Neural cell (in vitro differentiated cells): ENCODE data around the gene CHCHD3. TPM values are rescaled to one million over a fixed set of nuclear protein-coding genes. Genes with fewer than 3 reads are reported as not detected.

Experiments used
- H2AFZ ChIP-seq: fragments of 200-600, 300-800 bp; sonication (generic), shearing (Covaris generic); 2 replicates; pipeline ENCODE4 v1.6.0; 2014; ENCODE audit warnings: low read depth, mild to moderate bottlenecking, antibody characterized with exemption, low read length, moderate library complexity
- H3F3A ChIP-seq: fragments of 200-600 bp; shearing (Covaris generic); 2 replicates; pipeline ENCODE4 v1.6.1; 2016; ENCODE audit warnings: mild to moderate bottlenecking, moderate library complexity, mixed read lengths, antibody characterized with exemption, low read length; ENCODE audit not compliant: insufficient read depth, poor library complexity, severe bottlenecking
- H3K27ac ChIP-seq: fragments of 200-600, 300-800 bp; sonication (generic), shearing (Covaris generic); 2 replicates; pipeline ENCODE4 v1.5.1; 2014; ENCODE audit warnings: mild to moderate bottlenecking, low read length, moderate library complexity
- H3K27me3 ChIP-seq: fragments of 300-800, 200-600 bp; sonication (generic), shearing (Covaris generic); 2 replicates; pipeline ENCODE4 v1.6.0; 2014; ENCODE audit warnings: mild to moderate bottlenecking, low read depth, low read length, moderate library complexity; ENCODE audit not compliant: insufficient read depth
- H3K36me3 ChIP-seq: fragments of 300-800, 200-600 bp; sonication (generic), shearing (Covaris generic); 2 replicates; pipeline ENCODE4 v1.5.1; 2014; ENCODE audit warnings: mild to moderate bottlenecking, antibody characterized with exemption, low read length, moderate library complexity; ENCODE audit not compliant: insufficient read depth
- H3K4me2 ChIP-seq: fragments of 300-800, 200-600 bp; sonication (generic), shearing (Covaris generic); 2 replicates; pipeline ENCODE4 v1.6.0; 2014; ENCODE audit warnings: mild to moderate bottlenecking, low read length
- H3K4me3 ChIP-seq: fragments of 300-800, 200-600 bp; sonication (generic), shearing (Covaris generic); 2 replicates; pipeline ENCODE4 v1.5.1; 2014; ENCODE audit warnings: mild to moderate bottlenecking, low read length, moderate library complexity
- H3K79me2 ChIP-seq: fragments of 200-600 bp; shearing (Covaris generic); replicated peaks from 2 replicates; pipeline ENCODE4 v1.6.0; 2014; ENCODE audit warnings: mild to moderate bottlenecking, low read length, moderate library complexity; ENCODE audit not compliant: insufficient read depth
- H3K9ac ChIP-seq: fragments of 300-800, 200-600 bp; sonication (generic), shearing (Covaris generic); 2 replicates; pipeline ENCODE4 v1.6.1; 2016; ENCODE audit warnings: mild to moderate bottlenecking, low read length, mixed read lengths
- H3K9me2 ChIP-seq: fragments of 200-600 bp; shearing (Covaris generic); 2 replicates; pipeline ENCODE4 v1.6.1; 2016; ENCODE audit warnings: mild to moderate bottlenecking, low read length, mixed read lengths; ENCODE audit not compliant: insufficient read depth
- H3K9me3 ChIP-seq: fragments of 200-600, 300-800 bp; sonication (generic), shearing (Covaris generic); 2 replicates; pipeline ENCODE4 v1.6.1; 2016; ENCODE audit warnings: mild to moderate bottlenecking, mixed run types, low read length, moderate library complexity, mixed read lengths
- H4K20me1 ChIP-seq: fragments of 200-600 bp; shearing (Covaris generic); 2 replicates; pipeline ENCODE4 v1.6.1; 2016; ENCODE audit warnings: mild to moderate bottlenecking, mixed run types; ENCODE audit not compliant: insufficient read depth
- CTCF ChIP-seq: fragments of 450-650 bp; IDR thresholded peaks from 2 replicates; pipeline ENCODE4 v1.5.1; 2014; ENCODE audit warnings: antibody characterized with exemption, mild to moderate bottlenecking, moderate library complexity; ENCODE audit not compliant: poor library complexity, severe bottlenecking
- EP300 ChIP-seq: fragments of 450-650 bp; conservative IDR thresholded peaks from 2 replicates; pipeline ENCODE4 v1.6.1; 2014; ENCODE audit warnings: antibody characterized with exemption, mild to moderate bottlenecking, moderate library complexity; ENCODE audit not compliant: poor library complexity, severe bottlenecking
- EZH2 ChIP-seq: fragments of 200-600, 300-800 bp; shearing (Covaris generic), sonication (generic); IDR thresholded peaks from 2 replicates; pipeline ENCODE4 v1.6.1; 2014; ENCODE audit warnings: antibody characterized with exemption, low read length, borderline replicate concordance, mild to moderate bottlenecking; ENCODE audit not compliant: insufficient read depth, poor library complexity, severe bottlenecking
- MXI1 ChIP-seq: fragments of 450-650 bp; conservative IDR thresholded peaks from 2 replicates; pipeline ENCODE4 v1.6.1; 2014; ENCODE audit warnings: antibody characterized with exemption, mild to moderate bottlenecking; ENCODE audit not compliant: poor library complexity, severe bottlenecking
- POLR2AphosphoS5 ChIP-seq: IDR thresholded peaks from 2 replicates; pipeline ENCODE4 v1.6.1; 2012
- RAD21 ChIP-seq: fragments of 450-650 bp; conservative IDR thresholded peaks from 2 replicates; pipeline ENCODE4 v1.6.1; 2014; ENCODE audit warnings: antibody characterized with exemption, mild to moderate bottlenecking, moderate library complexity
- REST ChIP-seq: IDR thresholded peaks from 2 replicates; pipeline ENCODE4 v1.6.1; 2012; ENCODE audit warnings: borderline replicate concordance
- SMC3 ChIP-seq: fragments of 450-650 bp; conservative IDR thresholded peaks from 2 replicates; pipeline ENCODE4 v1.6.1; 2014; ENCODE audit warnings: antibody characterized with exemption, mild to moderate bottlenecking, moderate library complexity; ENCODE audit not compliant: poor library complexity
- TAF1 ChIP-seq: IDR thresholded peaks from 2 replicates; pipeline ENCODE4 v1.6.1; 2012; ENCODE audit warnings: low read depth
- polyA plus RNA-seq: library from polyadenylated mRNA; depleted of rRNA; stranded (reverse); fragments of >200 nt; gene quantifications from 2 replicates; pipeline ENCODE4 v1.2.3, GENCODE V29; 2014

CHCHD3 gene
- polyA plus RNA-seq, 1 donor from 2014 or later: 89.9 TPM

DNA sequence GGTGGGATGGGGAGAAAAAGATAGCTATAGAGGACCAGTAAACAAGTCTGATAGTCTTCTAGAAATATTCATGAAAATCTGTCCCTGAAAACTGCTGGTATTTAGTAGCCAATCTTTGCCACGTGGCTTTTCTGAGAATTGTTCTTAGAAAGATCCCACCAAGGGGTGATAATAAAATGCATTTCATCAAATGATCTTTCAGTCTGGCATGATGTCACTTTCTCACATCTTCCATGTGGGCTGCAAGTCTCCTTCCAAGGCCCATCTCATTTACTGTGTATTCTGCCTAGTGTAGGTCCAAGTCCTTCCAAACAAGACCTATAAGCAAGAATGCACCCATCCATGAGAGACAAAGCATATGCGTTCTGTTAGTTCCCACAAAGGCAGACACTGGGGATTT lies 226.0 kb downstream of the CHCHD3 start:
- H3K4me2 ChIP-seq: no peak overlapping the region
- TF ChIP-seq POLR2AphosphoS5: no peak
- TF ChIP-seq TAF1: no peak
- TF ChIP-seq SMC3: no peak
- TF ChIP-seq RAD21: no peak
- H3K27ac ChIP-seq: no peak overlapping the region
- no peak overlapping the region for H2AFZ ChIP-seq
- no peaks in the 10 kb centered on the region for H3K9me2 ChIP-seq
- H3K9me3 ChIP-seq: no peaks in the 10 kb centered on the region
- H3K36me3 ChIP-seq: no peaks in the 10 kb centered on the region
- H3F3A ChIP-seq: no peaks in the 10 kb centered on the region
- no peaks in the 10 kb centered on the region for H3K79me2 ChIP-seq
- no peaks in the 10 kb centered on the region for H3K27me3 ChIP-seq
- no peaks in the 10 kb centered on the region for H4K20me1 ChIP-seq
- H3K9ac ChIP-seq: no peak overlapping the region
- H3K4me3 ChIP-seq: no peak overlapping the region

DNA sequence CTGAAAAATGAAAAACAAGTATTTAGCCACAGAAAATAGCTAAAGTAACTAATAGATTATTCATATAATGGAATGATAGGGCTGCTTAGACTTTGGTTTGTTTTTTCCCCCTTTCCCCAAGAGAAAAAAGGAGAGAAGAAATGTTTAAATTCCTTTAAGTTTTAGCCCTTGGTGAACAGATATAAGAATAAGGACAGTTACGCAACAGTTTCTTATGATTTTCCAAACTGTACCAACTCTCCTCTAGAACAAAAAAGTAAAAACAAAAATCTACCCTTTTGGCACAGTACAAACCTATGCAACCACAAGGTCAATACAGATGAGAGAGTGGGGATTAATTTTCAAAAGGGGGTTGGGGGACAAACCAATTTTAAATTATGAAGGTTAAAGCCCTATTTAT lies 227.7 kb downstream of the CHCHD3 start:
- Histone ChIP-seq H4K20me1 (no peaks in the 10 kb centered on the region), H3F3A (no peaks in the 10 kb centered on the region), H3K27ac (no peak overlapping the region), H2AFZ (no peak overlapping the region), H3K4me3 (no peak overlapping the region), H3K9me3 (no peaks in the 10 kb centered on the region), H3K27me3 (no peaks in the 10 kb centered on the region), H3K9ac (no peak overlapping the region), H3K79me2 (no peaks in the 10 kb centered on the region), H3K36me3 (no peaks in the 10 kb centered on the region), H3K4me2 (no peak overlapping the region), H3K9me2 (no peaks in the 10 kb centered on the region)
- no peak for TF ChIP-seq CTCF
- TF ChIP-seq EP300: no peak
- TF ChIP-seq SMC3: no peak
- no peak for TF ChIP-seq EZH2
- no peak for TF ChIP-seq MXI1
- TF ChIP-seq TAF1: no peak
- no peak for TF ChIP-seq REST
- no peak for TF ChIP-seq POLR2AphosphoS5
- TF ChIP-seq RAD21: no peak

DNA sequence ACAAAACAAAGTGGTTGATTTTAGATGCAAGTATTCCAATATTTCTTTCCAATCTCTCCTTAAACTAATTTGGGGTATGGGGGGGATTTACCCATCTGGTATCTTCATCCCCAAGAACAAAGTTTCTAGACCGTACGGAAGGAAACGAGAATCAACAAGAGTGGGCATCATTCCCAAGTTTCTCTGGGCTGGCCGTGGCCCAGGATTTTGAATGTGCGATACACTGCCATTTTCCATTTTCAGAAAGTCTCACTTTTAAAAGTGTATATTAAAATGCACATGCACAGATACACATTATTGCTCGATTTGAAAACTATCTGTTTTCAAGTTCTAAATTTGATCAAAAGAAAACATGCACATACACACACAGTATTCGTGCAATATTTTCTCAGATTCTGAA lies 234.5 kb downstream of the CHCHD3 start:
- H4K20me1 ChIP-seq: no peaks in the 10 kb centered on the region
- no peaks in the 10 kb centered on the region for H3K27me3 ChIP-seq
- H3K9ac ChIP-seq: no peak overlapping the region
- no peak overlapping the region for H3K4me2 ChIP-seq
- no peak overlapping the region for H3K4me3 ChIP-seq
- no peak for TF ChIP-seq EP300
- no peak for TF ChIP-seq TAF1
- TF ChIP-seq EZH2: no peak
- TF ChIP-seq CTCF: no peak
- no peak for TF ChIP-seq POLR2AphosphoS5
- no peak for TF ChIP-seq SMC3
- no peak for TF ChIP-seq MXI1
- no peak for TF ChIP-seq REST
- TF ChIP-seq RAD21: no peak
- no peaks in the 10 kb centered on the region for H3K36me3 ChIP-seq
- no peaks in the 10 kb centered on the region for H3K9me3 ChIP-seq
- no peaks in the 10 kb centered on the region for H3F3A ChIP-seq
- H2AFZ ChIP-seq: no peak overlapping the region
- H3K9me2 ChIP-seq: no peaks in the 10 kb centered on the region
- H3K27ac ChIP-seq: no peak overlapping the region
- H3K79me2 ChIP-seq: no peaks in the 10 kb centered on the region
